PFSK-1 (cell line): Measurements from ENCODE around the gene SLC28A1.

Source experiments
- POLR2AphosphoS5 ChIP-seq: IDR thresholded peaks from 2 replicates; pipeline ENCODE4 v1.6.1; 2012; ENCODE audit warnings: low read depth, mild to moderate bottlenecking, control low read depth, low read length, moderate library complexity
- TAF1 ChIP-seq: IDR thresholded peaks from 2 replicates; pipeline ENCODE4 v1.6.1; 2012; ENCODE audit warnings: low read length, control low read depth, borderline replicate concordance; ENCODE audit not compliant: insufficient read depth

GRCh38 chr15:84876269-84876668 is 8.2 kb upstream of the SLC28A1 start:
- TF ChIP-seq TAF1 (no peak), POLR2AphosphoS5 (no peak)
